DMS153 treated with DMSO at 0.1 percent for 48 hours (cell line): ENCODE results near the gene RHEB.
A peak's percentile ranks its signal among the peaks of the same experiment; 100 is the strongest.

ENCODE experiments used
- DNase-seq: peaks from one replicate; lab custom pipeline; 2025; ENCODE audit not compliant: unreplicated experiment; lab: John Stamatoyannopoulos, UW

RHEB gene, protein sequence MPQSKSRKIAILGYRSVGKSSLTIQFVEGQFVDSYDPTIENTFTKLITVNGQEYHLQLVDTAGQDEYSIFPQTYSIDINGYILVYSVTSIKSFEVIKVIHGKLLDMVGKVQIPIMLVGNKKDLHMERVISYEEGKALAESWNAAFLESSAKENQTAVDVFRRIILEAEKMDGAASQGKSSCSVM

GRCh38 chr7:151519765-151520418 lies at the start of gene RHEB:
Gene RHEB, minus strand, starts transcription at chr7:151519895. Its CDS starts 384 bp downstream, at chr7:151519511.
- DNase-seq, result peak; percentile 95

- DNase-seq, result no peak
Measured at GRCh38 chr7:151566897-151567320, 47.2 kb upstream of the RHEB start.

GRCh38 chr7:151565541-151565940 lies 45.8 kb upstream of the RHEB start:
- no peak for DNase-seq

GRCh38 chr7:151560243-151560642 lies 40.5 kb upstream of the RHEB start:
- no peak for DNase-seq

DNA sequence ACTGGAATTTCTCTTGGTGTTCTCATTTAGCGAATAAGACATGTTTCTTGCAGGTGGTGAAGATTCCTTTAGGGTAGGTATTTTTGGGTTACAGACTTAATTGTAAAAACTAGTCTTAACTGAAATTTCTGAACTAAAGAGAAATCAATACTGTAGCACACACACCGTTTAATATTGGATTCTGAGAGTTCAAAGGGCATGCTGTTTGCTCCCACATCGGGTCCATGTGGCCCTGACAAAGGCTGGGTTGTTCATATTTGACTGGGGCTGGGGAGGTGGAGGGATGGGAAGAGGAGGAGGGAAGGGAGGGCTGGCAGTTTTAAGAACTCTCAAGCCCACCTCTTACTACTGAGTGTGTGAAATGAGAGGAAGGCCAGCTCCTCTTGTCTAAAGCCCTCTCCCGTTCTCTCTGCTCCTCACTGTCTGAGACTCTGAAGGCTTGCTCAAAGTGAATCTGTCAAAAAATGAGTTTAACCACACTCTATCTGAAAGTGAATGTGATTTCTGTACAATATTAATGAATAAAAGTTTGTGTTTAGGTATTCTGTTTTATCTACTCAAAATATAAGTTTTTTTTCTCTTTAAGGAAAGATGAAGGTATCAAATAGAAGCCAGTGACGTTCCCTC lies 40.0 kb upstream of the RHEB start:
- no peak for DNase-seq

- no peak for DNase-seq
Measured at GRCh38 chr7:151558575-151558974, 38.9 kb upstream of the RHEB start.

DNA sequence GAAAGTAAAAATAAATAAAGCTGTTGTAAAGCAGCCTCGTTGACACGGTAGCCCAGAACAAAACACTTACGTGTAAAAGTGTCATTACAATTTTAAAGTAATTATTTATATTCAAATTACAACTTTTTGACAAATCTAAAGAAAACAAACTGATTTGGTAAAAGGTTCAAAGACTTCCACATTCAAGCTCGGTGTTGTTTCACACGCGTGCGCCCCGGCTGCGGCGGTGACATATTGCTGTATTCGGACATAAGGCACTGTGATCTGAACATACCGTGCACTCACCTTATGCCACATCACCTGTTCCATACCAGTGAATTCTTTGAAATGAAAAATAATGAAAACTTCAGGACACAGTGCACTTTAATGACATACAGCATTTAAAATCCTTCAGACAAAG lies 36.9 kb upstream of the RHEB start:
- no peak for DNase-seq

- no peak for DNase-seq
Measured at GRCh38 chr7:151553356-151553755, 33.7 kb upstream of the RHEB start.

DNA sequence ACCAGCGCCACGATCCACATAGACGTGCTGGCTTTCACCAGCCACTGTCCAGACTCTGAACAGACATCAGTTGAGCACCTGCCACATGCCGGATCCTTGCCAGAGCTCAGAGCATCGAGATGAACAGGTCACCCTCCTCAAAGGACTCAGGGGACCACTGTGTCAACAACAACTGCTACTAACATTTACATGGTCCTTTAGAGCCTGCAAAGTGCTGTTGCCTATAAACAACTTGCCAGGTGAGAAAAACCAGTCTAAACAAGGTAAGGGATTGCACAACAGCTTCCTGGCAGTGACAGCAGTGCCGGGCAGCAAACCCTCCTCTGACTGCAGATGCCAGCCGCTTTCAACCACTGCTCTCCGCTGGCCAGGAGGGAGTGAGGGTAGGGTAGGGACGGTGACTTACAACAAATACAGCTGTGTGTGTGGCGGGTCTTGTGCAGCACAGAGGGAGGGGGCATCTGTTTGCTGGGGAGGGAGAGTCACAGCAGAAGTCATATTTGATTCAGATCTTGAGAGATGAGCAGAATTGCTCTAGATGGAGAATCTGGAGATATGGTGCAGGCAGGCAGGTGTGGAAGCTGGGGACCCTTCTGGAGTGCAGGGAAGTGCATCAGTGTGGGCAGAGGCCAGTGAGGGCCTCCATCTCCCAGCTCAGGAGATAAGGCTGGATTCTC lies 32.8 kb upstream of the RHEB start:
- peak; percentile 95 for DNase-seq

DNA sequence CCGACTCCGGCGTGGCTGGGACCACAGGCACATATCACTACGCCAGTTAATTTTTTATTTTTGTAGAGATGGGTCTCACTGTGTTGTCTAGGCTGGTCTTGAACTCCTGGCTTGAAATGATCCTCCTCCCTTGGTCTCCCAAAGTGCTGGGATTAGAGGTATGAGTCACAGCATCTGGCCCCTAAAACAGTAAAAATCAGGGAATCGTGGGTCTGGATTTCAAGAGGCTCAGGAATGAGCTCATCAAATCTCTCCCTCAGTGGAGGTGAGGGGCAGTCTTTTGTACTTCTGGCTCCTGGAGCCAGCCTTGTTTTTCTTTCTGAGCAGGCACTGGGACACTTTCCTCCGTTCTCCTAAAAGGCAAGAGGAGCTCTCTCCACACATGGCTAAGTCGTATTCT lies 32.1 kb upstream of the RHEB start:
- no peak for DNase-seq

GRCh38 chr7:151550656-151551286 lies 31.1 kb upstream of the RHEB start:
- no peak for DNase-seq

GRCh38 chr7:151549644-151550043 lies 29.9 kb upstream of the RHEB start:
- DNase-seq, result no peak

DNA sequence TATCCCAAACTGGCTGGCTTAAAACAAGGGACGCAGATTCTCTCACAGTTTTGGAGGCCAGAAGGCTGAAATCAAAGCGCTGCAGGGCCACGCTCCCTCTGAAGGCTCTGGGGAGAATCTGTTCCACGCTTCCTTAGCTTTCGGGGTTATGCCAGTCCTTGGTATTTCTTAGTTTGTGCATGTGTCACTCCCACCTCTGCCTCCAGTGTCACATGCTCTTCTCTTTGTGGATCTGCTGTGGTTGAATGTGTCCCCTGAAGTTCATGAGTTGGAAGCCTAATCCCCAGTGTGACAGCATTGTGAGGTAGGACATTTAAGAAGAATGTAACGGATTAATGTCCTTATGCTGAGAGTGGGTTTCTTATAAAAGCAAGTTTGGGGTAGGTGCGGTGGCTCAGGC lies 29.4 kb upstream of the RHEB start:
- no peak for DNase-seq

GRCh38 chr7:151544183-151544582 lies 24.5 kb upstream of the RHEB start:
- no peak for DNase-seq

- DNase-seq, result no peak
Measured at GRCh38 chr7:151542606-151543130, 23.0 kb upstream of the RHEB start.

DNA sequence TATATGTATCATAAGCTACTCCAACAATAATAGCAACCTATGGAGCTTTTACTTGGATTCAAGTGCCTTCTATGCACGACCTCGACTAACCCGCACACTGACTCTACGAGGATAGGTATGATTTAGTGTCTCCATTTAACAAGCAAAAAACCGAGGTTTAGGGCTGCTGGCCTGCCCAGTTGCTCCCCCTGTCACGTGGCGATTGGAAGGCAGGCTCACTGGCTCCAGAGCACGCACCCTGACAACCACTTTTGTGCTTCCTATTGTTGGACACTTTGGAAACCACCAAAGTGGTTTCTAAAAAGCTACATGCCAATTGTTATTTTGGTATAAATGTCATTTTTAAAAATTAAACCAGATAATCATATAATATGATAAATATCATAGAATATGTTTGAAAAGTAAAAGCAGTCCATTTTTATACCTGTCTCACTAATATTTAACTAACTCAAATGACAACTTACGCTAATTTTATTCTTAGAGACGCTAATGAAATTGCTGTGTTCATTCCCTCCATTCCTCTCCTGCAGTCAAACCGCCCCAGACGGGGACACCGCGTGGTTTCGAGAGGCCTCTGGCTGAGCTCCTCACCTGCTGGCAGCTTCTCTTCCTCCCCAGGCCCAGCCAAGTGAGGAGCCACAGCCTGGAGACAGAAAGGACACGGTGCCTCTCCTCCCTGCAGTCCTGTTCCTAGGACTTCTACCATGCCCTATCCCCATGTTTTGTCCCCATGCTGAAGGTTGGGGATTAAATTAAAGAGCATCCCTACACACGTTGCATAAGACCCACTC lies 22.2 kb upstream of the RHEB start:
- no peak for DNase-seq

GRCh38 chr7:151540146-151540545 lies 20.5 kb upstream of the RHEB start:
- DNase-seq, result no peak

GRCh38 chr7:151539088-151539671 lies 19.5 kb upstream of the RHEB start:
- DNase-seq, result peak; percentile 61

DNA sequence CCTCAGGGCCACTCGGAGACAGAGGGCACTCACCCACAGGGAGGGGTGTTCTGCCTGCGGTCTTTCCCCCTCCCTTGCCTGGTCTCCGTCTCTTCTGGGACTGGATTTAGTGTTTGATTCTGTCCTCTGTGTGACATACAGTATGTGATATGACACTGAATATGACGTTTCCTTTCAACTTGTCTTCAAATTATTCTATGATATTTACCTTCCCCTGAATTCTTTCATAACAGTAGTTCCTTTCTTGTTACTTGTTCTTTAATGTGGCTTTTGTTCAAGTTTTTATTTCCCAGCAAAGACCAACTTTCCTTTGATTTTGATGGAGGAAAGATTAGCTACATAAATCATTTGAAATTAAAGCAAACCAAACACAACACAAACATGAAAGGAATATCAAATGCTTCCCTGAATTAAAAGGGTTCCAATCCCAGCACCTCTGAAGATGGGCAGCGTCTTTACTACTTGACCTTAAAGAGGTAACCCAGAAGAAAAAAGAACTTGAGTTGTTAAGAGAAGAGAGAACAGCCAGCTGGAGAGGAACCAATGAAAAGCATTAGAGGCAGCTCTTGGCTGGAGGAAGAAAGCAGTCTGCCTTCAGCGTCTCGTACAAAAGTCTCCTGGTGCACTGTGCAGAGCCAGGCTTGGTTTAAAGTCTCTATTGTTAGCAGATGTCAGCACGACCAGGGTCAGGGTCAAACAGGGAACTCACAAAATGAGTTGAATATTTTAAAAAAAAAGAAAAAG lies 18.3 kb upstream of the RHEB start:
- no peak for DNase-seq
